Hypothalamus (tissue), 51 donors: ENCODE measurements around the gene COL2A1.
A peak's percentile ranks its signal among the peaks of the same experiment; 100 is the strongest.

Experiments used
- DNase-seq, 51 donors: peaks; one replicate each; lab custom pipeline; 2025; lab: John Stamatoyannopoulos, UW

COL2A1 gene

GRCh38 chr12:48015954-48016353, 11.7 kb upstream of the COL2A1 start:
- DNase-seq: no peak

- no peak for DNase-seq
Observed at GRCh38 chr12:48015129-48015528, 10.9 kb upstream of the COL2A1 start.

- DNase-seq: no peak
Observed at GRCh38 chr12:48013287-48013686, 9.0 kb upstream of the COL2A1 start.

- no peak for DNase-seq
Observed at GRCh38 chr12:48012070-48012469, 7.8 kb upstream of the COL2A1 start.

GRCh38 chr12:48010366-48010970, 6.2 kb upstream of the COL2A1 start:
- DNase-seq: no peak

- DNase-seq: no peak
Observed at GRCh38 chr12:48009471-48009870, 5.2 kb upstream of the COL2A1 start.

GRCh38 chr12:48008950-48009349, 4.7 kb upstream of the COL2A1 start:
- DNase-seq: no peak

GRCh38 chr12:48008349-48008748, 4.1 kb upstream of the COL2A1 start:
- no peak for DNase-seq

- DNase-seq: no peak
Observed at GRCh38 chr12:48007206-48007605, 2.9 kb upstream of the COL2A1 start.

GRCh38 chr12:48005750-48006021, 1.4 kb upstream of the COL2A1 start:
- DNase-seq: no peak

- DNase-seq: no peak
Observed at GRCh38 chr12:48005001-48005749, 899 bp upstream of the COL2A1 start.

- DNase-seq: no peak
Observed at GRCh38 chr12:48003226-48004052, 837 bp downstream of the COL2A1 start.

- DNase-seq: no peak
Observed at GRCh38 chr12:48002773-48003218, 1.5 kb downstream of the COL2A1 start.

- no peak for DNase-seq
Observed at GRCh38 chr12:48002414-48002730, 1.9 kb downstream of the COL2A1 start.

- DNase-seq: peak in 12 of 51 donors; percentile 10 to 41 (median 22)
Observed at GRCh38 chr12:48001505-48002413, 2.5 kb downstream of the COL2A1 start.

- peak in 1 of 51 donors; percentile 21 for DNase-seq
Observed at GRCh38 chr12:48000878-48001504, 3.3 kb downstream of the COL2A1 start.

- no peak for DNase-seq
Observed at GRCh38 chr12:47999816-48000215, 4.5 kb downstream of the COL2A1 start.

GRCh38 chr12:47997321-47997720, 7.0 kb downstream of the COL2A1 start:
- DNase-seq: no peak

GRCh38 chr12:47995981-47996401, 8.3 kb downstream of the COL2A1 start:
- DNase-seq: peak in 18 of 51 donors; percentile 12 to 58 (median 34)

GRCh38 chr12:47993491-47993890, 10.8 kb downstream of the COL2A1 start:
- no peak for DNase-seq
